GM23338 (cell line): ENCODE data around the gene OR8B8. TPM values are rescaled to one million over a fixed set of nuclear protein-coding genes. Genes with fewer than 3 reads are reported as not detected.

Experiments used
- ATAC-seq: fragments of 200-7000 bp; cut with Tn5 transposase; 3 replicates; pipeline ENCODE4 v1.9.1; 2020
- DNase-seq: peaks from one replicate; pipeline ENCODE4 v3.0.0-alpha.2; 2015; ENCODE audit warnings: low spot score
- H2AFZ ChIP-seq: fragments of 200-600 bp; sonication (generic); 2 replicates; pipeline ENCODE4 v1.8.0; 2016; ENCODE audit warnings: antibody characterized with exemption, mild to moderate bottlenecking, moderate library complexity
- H3F3A ChIP-seq: fragments of 200-600 bp; sonication (generic); replicated peaks from 2 replicates; pipeline ENCODE4 v1.8.0; 2017; ENCODE audit warnings: antibody characterized with exemption, mixed run types, low read depth
- H3K27ac ChIP-seq: fragments of 200-600 bp; sonication (generic); 2 replicates; pipeline ENCODE4 v1.6.1; 2016; ENCODE audit warnings: low read depth
- H3K27me3 ChIP-seq: fragments of 200-600 bp; sonication (generic); 2 replicates; pipeline ENCODE4 v1.8.0; 2016; ENCODE audit warnings: mild to moderate bottlenecking, mixed run types, moderate library complexity; ENCODE audit not compliant: insufficient read depth
- H3K36me3 ChIP-seq: fragments of 200-600 bp; sonication (generic); 2 replicates; pipeline ENCODE4 v1.8.0; 2016; ENCODE audit warnings: mild to moderate bottlenecking; ENCODE audit not compliant: insufficient read depth
- H3K4me1 ChIP-seq: fragments of 200-600 bp; sonication (generic); 2 replicates; pipeline ENCODE4 v1.8.0; 2016; ENCODE audit warnings: mild to moderate bottlenecking, moderate library complexity; ENCODE audit not compliant: insufficient read depth
- H3K4me2 ChIP-seq: fragments of 200-600 bp; sonication (generic); 2 replicates; pipeline ENCODE4 v1.7.1; 2017; ENCODE audit warnings: mixed run types
- H3K4me3 ChIP-seq: fragments of 200-600 bp; sonication (generic); 2 replicates; pipeline ENCODE4 v1.6.1; 2016; ENCODE audit warnings: mixed run types
- H3K79me2 ChIP-seq: fragments of 200-600 bp; sonication (generic); replicated peaks from 2 replicates; pipeline ENCODE4 v1.8.0; 2017; ENCODE audit warnings: mild to moderate bottlenecking; ENCODE audit not compliant: insufficient read depth
- H3K9me2 ChIP-seq: fragments of 200-600 bp; sonication (generic); 2 replicates; pipeline ENCODE4 v1.8.0; 2017; ENCODE audit not compliant: insufficient read depth
- H4K20me1 ChIP-seq: fragments of 200-600 bp; sonication (generic); replicated peaks from 2 replicates; pipeline ENCODE4 v1.8.0; 2017; ENCODE audit warnings: mild to moderate bottlenecking; ENCODE audit not compliant: insufficient read depth
- H3K27ac Mint-ChIP-seq: 2 replicates; pipeline ENCODE4 v1.8.0; 2020; ENCODE audit warnings: inconsistent platforms, mild to moderate bottlenecking, moderate library complexity, mixed read lengths
- H3K27me3 Mint-ChIP-seq: 3 replicates; pipeline ENCODE4 v1.8.0; 2022; ENCODE audit warnings: low read depth, mild to moderate bottlenecking, moderate library complexity, mixed read lengths, inconsistent platforms; ENCODE audit not compliant: insufficient read depth, poor library complexity
- H3K36me3 Mint-ChIP-seq: 3 replicates; pipeline ENCODE4 v1.8.0; 2021; ENCODE audit warnings: low read depth, mild to moderate bottlenecking, inconsistent platforms, moderate library complexity, mixed read lengths
- H3K4me1 Mint-ChIP-seq: 3 replicates; pipeline ENCODE4 v1.8.0; 2020; ENCODE audit warnings: mild to moderate bottlenecking, inconsistent platforms, mixed read lengths
- H3K4me3 Mint-ChIP-seq: 3 replicates; pipeline ENCODE4 v1.8.0; 2021; ENCODE audit warnings: moderate library complexity, mild to moderate bottlenecking, inconsistent platforms, mixed read lengths
- H3K9me3 Mint-ChIP-seq: 3 replicates; pipeline ENCODE4 v1.8.0; 2020; ENCODE audit warnings: moderate library complexity, mild to moderate bottlenecking, inconsistent platforms, mixed read lengths
- CREB1 ChIP-seq: fragments of 250-450 bp; sonication (Bioruptor Pico); IDR thresholded peaks from 2 replicates; pipeline ENCODE4 v1.5.0; 2020; ENCODE audit warnings: low read depth, mild to moderate bottlenecking, moderate library complexity
- EZH2 ChIP-seq: fragments of 200-600 bp; sonication (generic); IDR thresholded peaks from one replicate; pipeline ENCODE4 v1.8.0; 2017; ENCODE audit warnings: antibody characterized with exemption, mild to moderate bottlenecking, low read depth; ENCODE audit not compliant: unreplicated experiment
- JUNB ChIP-seq: IDR thresholded peaks from one replicate; pipeline ENCODE4 v1.6.1; 2016; ENCODE audit warnings: antibody characterized with exemption; ENCODE audit not compliant: unreplicated experiment
- NANOG ChIP-seq: IDR thresholded peaks from 2 replicates; pipeline ENCODE4 v1.6.1; 2016; ENCODE audit warnings: antibody characterized with exemption, borderline replicate concordance
- POLR2AphosphoS5 ChIP-seq: IDR thresholded peaks from 2 replicates; pipeline ENCODE4 v1.6.1; 2016; ENCODE audit warnings: antibody characterized with exemption, low read depth
- STAT1 ChIP-seq: IDR thresholded peaks from one replicate; pipeline ENCODE4 v1.6.1; 2016; ENCODE audit warnings: antibody characterized with exemption; ENCODE audit not compliant: unreplicated experiment
- ZNF114 ChIP-seq: fragments of 250-450 bp; sonication (Bioruptor Pico); IDR thresholded peaks from 2 replicates; pipeline ENCODE4 v1.5.0; 2020; ENCODE audit warnings: mild to moderate bottlenecking, moderate library complexity
- polyA plus RNA-seq: library from polyadenylated mRNA; unstranded; fragments of >200 nt; fragmentation: Nextera tagmentation; extraction: Ambion mirVana; gene quantifications from 2 replicates; pipeline ENCODE4 v1.2.1, GENCODE V29; 2016
- total RNA-seq: library from RNA; depleted of rRNA; stranded (reverse); fragments of >200 nt; shearing (Covaris generic); gene quantifications from 2 replicates; pipeline ENCODE4 v1.2.3, GENCODE V29; 2014
- TF ChIP-seq, protein P1 (sequence below), 2 experiments: fragments of 200-600 bp in 1 of 2; sonication (generic) in 1 of 2; conservative IDR thresholded peaks; 2 replicates each; pipeline versions ENCODE4 v1.5.1 to v1.6.1; 2016 to 2017; ENCODE audit warnings: antibody characterized with exemption in 2 of 2, low read depth in 2 of 2, mild to moderate bottlenecking in 2 of 2, moderate library complexity in 1 of 2
- TF ChIP-seq, protein P2 (sequence below): fragments of 250-450 bp; sonication (Bioruptor Pico); IDR thresholded peaks from 2 replicates; pipeline ENCODE4 v1.5.0; 2020; ENCODE audit warnings: mild to moderate bottlenecking, moderate library complexity
- TF ChIP-seq, protein P3 (sequence below): IDR thresholded peaks from one replicate; pipeline ENCODE4 v1.6.1; 2018; ENCODE audit warnings: antibody characterized with exemption; ENCODE audit not compliant: unreplicated experiment
- TF ChIP-seq, protein P4 (sequence below): IDR thresholded peaks from 2 replicates; pipeline ENCODE4 v1.6.1; 2016; ENCODE audit warnings: antibody characterized with exemption

OR8B8 gene
- total and polyA plus RNA-seq, 2 experiments from 2014 or later, result not detected

DNA sequence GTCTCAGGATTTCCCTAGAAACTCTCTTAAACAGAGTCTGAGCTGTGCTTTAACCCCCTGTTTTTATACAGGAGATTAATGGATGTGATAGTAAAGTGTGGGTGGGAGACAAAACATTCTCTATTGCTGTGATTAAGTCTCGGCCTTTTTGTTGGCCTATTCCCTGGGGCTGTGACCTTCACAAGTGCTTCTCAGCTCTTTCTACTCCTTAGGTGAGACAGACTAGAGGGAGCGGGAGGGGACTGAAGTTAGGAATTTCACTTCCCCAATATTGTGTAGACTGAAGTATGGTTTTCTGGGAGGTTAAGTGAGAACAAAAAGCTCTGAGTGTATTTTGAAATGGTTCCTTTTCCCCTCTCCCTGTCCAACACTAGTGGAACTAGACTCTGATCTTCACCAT, 29.8 kb upstream of the OR8B8 start (continued):
- TF ChIP-seq, protein P1, sequence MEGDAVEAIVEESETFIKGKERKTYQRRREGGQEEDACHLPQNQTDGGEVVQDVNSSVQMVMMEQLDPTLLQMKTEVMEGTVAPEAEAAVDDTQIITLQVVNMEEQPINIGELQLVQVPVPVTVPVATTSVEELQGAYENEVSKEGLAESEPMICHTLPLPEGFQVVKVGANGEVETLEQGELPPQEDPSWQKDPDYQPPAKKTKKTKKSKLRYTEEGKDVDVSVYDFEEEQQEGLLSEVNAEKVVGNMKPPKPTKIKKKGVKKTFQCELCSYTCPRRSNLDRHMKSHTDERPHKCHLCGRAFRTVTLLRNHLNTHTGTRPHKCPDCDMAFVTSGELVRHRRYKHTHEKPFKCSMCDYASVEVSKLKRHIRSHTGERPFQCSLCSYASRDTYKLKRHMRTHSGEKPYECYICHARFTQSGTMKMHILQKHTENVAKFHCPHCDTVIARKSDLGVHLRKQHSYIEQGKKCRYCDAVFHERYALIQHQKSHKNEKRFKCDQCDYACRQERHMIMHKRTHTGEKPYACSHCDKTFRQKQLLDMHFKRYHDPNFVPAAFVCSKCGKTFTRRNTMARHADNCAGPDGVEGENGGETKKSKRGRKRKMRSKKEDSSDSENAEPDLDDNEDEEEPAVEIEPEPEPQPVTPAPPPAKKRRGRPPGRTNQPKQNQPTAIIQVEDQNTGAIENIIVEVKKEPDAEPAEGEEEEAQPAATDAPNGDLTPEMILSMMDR (conservative IDR thresholded peaks at IDR 0.05; ENCODE audit: low read depth in 2 of 2), result no peak
- TF ChIP-seq CREB1 (CRISPR knock-in tag) (no peak), JUNB (no peak)

DNA sequence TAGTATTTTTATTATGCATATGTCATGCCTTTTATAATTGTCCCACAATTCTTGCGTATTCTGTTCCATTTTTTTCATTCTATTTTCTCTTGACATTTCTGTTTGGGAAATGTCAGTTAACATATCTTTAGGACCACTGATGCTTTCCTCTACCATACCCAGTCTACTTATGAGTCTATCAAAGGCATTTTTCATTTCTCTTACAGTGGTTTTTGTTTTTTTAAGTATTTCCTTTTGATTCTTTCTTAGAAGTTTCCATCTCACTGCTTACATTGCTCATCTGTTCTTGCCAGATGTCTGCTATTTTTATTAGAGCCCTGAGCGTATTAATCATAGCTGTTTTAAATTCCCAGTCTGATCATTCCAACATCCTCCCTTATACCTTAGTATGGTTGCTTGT, 29.3 kb upstream of the OR8B8 start:
- Histone ChIP-seq H3K9me2 (no peaks in the 10 kb centered on the region), H4K20me1 (no peaks in the 10 kb centered on the region), H3K36me3 (no peaks in the 10 kb centered on the region), H3K27me3 (no peaks in the 10 kb centered on the region), H3K27ac (no peak overlapping the region), H3K4me1 (peaks cover 16% of the 10 kb centered on the region), H3K79me2 (no peaks in the 10 kb centered on the region), H3K4me3 (no peak overlapping the region), H3K4me2 (peak overlapping the region; percentile 33; the same call in 1 of the 2 replicates), H3F3A (no peaks in the 10 kb centered on the region), H2AFZ (no peak overlapping the region)
- no peaks in the 10 kb centered on the region for H3K36me3 Mint-ChIP-seq
- H3K4me3 Mint-ChIP-seq, result no peak overlapping the region
- H3K9me3 Mint-ChIP-seq, result no peaks in the 10 kb centered on the region
- H3K27ac Mint-ChIP-seq, result no peak overlapping the region
- peaks cover 2% of the 10 kb centered on the region for H3K27me3 Mint-ChIP-seq
- ATAC-seq (no peak), DNase-seq (no peak)
- peaks cover 14% of the 10 kb centered on the region; the same call in 2 of the 3 replicates for H3K4me1 Mint-ChIP-seq
- no peak for TF ChIP-seq STAT1
- TF ChIP-seq EZH2, result no peak
- TF ChIP-seq, protein P2, sequence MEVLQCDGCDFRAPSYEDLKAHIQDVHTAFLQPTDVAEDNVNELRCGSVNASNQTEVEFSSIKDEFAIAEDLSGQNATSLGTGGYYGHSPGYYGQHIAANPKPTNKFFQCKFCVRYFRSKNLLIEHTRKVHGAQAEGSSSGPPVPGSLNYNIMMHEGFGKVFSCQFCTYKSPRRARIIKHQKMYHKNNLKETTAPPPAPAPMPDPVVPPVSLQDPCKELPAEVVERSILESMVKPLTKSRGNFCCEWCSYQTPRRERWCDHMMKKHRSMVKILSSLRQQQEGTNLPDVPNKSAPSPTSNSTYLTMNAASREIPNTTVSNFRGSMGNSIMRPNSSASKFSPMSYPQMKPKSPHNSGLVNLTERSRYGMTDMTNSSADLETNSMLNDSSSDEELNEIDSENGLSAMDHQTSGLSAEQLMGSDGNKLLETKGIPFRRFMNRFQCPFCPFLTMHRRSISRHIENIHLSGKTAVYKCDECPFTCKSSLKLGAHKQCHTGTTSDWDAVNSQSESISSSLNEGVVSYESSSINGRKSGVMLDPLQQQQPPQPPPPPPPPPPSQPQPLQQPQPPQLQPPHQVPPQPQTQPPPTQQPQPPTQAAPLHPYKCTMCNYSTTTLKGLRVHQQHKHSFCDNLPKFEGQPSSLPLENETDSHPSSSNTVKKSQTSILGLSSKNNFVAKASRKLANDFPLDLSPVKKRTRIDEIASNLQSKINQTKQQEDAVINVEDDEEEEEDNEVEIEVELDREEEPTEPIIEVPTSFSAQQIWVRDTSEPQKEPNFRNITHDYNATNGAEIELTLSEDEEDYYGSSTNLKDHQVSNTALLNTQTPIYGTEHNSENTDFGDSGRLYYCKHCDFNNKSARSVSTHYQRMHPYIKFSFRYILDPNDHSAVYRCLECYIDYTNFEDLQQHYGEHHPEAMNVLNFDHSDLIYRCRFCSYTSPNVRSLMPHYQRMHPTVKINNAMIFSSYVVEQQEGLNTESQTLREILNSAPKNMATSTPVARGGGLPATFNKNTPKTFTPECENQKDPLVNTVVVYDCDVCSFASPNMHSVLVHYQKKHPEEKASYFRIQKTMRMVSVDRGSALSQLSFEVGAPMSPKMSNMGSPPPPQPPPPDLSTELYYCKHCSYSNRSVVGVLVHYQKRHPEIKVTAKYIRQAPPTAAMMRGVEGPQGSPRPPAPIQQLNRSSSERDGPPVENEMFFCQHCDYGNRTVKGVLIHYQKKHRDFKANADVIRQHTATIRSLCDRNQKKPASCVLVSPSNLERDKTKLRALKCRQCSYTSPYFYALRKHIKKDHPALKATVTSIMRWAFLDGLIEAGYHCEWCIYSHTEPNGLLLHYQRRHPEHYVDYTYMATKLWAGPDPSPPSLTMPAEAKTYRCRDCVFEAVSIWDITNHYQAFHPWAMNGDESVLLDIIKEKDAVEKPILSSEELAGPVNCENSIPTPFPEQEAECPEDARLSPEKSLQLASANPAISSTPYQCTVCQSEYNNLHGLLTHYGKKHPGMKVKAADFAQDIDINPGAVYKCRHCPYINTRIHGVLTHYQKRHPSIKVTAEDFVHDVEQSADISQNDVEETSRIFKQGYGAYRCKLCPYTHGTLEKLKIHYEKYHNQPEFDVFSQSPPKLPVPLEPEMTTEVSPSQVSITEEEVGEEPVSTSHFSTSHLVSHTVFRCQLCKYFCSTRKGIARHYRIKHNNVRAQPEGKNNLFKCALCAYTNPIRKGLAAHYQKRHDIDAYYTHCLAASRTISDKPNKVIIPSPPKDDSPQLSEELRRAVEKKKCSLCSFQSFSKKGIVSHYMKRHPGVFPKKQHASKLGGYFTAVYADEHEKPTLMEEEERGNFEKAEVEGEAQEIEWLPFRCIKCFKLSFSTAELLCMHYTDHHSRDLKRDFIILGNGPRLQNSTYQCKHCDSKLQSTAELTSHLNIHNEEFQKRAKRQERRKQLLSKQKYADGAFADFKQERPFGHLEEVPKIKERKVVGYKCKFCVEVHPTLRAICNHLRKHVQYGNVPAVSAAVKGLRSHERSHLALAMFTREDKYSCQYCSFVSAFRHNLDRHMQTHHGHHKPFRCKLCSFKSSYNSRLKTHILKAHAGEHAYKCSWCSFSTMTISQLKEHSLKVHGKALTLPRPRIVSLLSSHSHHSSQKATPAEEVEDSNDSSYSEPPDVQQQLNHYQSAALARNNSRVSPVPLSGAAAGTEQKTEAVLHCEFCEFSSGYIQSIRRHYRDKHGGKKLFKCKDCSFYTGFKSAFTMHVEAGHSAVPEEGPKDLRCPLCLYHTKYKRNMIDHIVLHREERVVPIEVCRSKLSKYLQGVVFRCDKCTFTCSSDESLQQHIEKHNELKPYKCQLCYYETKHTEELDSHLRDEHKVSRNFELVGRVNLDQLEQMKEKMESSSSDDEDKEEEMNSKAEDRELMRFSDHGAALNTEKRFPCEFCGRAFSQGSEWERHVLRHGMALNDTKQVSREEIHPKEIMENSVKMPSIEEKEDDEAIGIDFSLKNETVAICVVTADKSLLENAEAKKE (CRISPR knock-in tag), result no peak
- TF ChIP-seq POLR2AphosphoS5, result no peak
- TF ChIP-seq, protein P1 (conservative IDR thresholded peaks at IDR 0.05; ENCODE audit: low read depth in 2 of 2), result no peak
- no peak for TF ChIP-seq NANOG
- TF ChIP-seq, protein P3, sequence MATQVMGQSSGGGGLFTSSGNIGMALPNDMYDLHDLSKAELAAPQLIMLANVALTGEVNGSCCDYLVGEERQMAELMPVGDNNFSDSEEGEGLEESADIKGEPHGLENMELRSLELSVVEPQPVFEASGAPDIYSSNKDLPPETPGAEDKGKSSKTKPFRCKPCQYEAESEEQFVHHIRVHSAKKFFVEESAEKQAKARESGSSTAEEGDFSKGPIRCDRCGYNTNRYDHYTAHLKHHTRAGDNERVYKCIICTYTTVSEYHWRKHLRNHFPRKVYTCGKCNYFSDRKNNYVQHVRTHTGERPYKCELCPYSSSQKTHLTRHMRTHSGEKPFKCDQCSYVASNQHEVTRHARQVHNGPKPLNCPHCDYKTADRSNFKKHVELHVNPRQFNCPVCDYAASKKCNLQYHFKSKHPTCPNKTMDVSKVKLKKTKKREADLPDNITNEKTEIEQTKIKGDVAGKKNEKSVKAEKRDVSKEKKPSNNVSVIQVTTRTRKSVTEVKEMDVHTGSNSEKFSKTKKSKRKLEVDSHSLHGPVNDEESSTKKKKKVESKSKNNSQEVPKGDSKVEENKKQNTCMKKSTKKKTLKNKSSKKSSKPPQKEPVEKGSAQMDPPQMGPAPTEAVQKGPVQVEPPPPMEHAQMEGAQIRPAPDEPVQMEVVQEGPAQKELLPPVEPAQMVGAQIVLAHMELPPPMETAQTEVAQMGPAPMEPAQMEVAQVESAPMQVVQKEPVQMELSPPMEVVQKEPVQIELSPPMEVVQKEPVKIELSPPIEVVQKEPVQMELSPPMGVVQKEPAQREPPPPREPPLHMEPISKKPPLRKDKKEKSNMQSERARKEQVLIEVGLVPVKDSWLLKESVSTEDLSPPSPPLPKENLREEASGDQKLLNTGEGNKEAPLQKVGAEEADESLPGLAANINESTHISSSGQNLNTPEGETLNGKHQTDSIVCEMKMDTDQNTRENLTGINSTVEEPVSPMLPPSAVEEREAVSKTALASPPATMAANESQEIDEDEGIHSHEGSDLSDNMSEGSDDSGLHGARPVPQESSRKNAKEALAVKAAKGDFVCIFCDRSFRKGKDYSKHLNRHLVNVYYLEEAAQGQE, result no peak
- no peak for TF ChIP-seq ZNF114 (CRISPR knock-in tag)
- TF ChIP-seq, protein P4, sequence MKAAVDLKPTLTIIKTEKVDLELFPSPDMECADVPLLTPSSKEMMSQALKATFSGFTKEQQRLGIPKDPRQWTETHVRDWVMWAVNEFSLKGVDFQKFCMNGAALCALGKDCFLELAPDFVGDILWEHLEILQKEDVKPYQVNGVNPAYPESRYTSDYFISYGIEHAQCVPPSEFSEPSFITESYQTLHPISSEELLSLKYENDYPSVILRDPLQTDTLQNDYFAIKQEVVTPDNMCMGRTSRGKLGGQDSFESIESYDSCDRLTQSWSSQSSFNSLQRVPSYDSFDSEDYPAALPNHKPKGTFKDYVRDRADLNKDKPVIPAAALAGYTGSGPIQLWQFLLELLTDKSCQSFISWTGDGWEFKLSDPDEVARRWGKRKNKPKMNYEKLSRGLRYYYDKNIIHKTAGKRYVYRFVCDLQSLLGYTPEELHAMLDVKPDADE, result no peak
